NK-92 treated with Interleukin-12 subunit alpha and Interleukin-12 subunit beta, amount 100 ng/mL, for 24 hours (cell line): ENCODE results near the gene PTH2.
"Not testable (repeated sequence)": the region's sequence is repeated elsewhere in the genome, so short reads cannot be mapped to it uniquely, and the experiment has no call there.

ENCODE experiments used
- DNase-seq: peaks from one replicate; lab custom pipeline; 2025; lab: John Stamatoyannopoulos, UW

PTH2 gene, protein sequence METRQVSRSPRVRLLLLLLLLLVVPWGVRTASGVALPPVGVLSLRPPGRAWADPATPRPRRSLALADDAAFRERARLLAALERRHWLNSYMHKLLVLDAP

DNA sequence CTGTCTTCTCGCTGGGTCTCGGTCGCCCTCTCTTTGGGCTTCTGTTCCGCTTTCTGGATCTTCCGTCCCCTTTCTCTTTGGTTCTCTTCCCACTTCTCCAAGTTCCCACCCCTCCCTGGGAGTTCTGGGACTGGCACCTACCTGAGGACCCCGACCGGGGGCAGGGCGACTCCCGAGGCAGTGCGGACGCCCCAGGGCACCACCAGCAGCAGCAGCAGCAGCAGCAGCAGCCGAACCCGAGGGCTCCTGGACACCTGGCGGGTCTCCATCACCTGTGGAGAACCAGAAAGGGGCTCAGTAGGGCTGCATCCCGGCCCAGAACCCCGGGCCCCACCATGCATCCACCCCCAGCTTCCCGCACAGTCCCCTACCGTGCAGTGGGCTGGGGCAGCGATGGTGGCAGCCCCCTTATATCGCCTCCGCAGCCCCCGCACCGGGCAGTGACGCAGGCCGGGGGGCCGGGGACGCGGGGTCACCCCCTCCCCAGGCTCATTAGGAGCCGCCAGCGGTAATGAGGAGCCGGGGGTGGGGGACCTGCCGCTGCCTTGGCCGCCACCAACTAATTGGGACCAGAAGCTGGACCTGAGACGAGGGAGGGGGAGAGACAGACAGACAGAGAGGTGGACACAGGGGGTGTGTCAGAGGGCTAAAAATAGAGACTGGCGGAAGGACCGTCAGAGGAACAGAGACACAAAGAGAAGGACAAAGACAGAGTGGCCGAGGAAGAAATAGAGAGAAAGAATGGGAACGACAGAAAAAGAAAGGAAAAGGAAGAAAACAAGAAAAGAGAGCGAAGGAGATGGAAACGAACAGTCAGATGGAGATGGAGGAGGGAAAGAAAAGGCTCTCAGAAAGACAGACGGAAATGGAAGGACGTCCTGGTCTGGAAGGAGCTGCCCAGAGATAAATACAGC is at the start of gene PTH2:
PTH2 (minus strand) TSS at position 371 of the 914 bp plus-strand sequence; CDS start at position 269, 102 bp downstream.
- no peak for DNase-seq

DNA sequence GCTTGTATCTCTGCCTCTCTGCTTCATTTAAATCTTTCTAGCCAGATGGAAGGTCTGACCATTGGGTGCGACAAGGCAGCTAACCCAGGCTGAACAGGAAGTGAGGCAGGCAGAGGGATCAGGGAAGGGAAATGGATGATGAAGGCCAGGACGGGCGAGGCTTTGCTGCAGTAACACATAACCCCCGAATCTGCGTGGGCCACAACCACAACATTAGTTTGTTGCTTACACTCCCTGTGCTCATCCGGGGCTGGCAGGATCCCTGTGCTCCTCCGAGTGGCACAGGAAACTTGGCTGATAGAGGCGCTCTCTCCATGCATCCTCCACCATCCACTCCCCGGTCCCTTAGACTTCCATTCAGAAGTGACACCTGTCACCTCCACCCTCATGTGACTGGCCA is 49.7 kb upstream of the PTH2 start:
- no peak for DNase-seq

DNA sequence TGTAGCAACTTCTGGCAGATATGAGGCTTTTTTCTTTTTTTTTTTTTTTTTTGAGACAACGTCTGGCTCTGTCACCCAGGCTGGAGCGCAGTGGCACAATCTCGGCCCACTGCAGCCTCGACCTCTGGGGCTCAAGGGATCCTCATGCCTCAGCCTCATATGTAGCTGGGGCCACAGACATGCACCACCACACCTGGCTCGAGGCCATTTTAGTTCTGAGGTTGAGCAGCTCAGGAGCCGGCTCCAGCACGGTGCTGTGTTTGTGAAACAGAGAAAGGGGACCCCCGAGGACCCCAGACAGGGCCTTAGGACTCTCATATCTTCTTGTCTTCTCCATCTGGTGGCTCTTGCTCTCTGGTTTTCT is 47.4 kb upstream of the PTH2 start:
- DNase-seq: no peak

DNA sequence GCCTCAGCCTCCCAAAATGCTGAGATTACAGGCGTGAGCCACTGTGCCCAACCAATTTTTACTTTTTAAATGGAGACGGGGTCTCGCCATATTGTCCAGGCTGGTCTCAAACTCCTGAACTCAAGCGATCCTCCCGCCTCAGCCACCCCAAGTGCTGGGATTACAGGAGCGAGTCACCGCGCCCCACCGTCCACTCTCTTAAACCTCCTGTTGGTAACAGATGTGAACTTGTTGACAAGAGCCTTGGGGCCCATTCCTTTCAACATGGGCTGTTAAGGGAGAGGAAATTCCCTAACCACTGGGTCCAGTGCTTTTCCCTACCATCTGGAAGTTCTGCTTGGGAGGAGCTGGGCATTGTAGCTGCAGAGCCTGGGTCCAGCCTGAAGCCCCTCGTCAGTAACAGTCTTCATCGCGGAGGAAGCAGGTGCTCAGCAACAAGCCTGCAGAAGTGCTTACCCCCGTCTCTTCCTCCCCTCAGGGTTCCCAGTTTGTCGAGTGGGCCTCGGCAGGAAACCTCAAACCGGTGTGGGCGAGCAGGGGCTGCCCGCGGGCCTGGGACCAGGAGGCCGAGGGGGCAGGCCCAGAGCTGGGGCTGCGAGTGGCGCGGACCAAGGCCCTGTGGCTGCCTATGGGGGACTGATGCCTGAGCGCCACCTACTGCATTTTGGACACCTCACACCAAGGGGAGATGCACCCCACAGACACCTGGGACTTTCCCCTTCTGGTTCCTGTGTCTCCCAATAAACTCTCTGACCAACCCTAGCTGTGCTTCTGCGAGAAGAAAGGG is 46.8 kb upstream of the PTH2 start:
- peak; percentile 97 for DNase-seq

DNA sequence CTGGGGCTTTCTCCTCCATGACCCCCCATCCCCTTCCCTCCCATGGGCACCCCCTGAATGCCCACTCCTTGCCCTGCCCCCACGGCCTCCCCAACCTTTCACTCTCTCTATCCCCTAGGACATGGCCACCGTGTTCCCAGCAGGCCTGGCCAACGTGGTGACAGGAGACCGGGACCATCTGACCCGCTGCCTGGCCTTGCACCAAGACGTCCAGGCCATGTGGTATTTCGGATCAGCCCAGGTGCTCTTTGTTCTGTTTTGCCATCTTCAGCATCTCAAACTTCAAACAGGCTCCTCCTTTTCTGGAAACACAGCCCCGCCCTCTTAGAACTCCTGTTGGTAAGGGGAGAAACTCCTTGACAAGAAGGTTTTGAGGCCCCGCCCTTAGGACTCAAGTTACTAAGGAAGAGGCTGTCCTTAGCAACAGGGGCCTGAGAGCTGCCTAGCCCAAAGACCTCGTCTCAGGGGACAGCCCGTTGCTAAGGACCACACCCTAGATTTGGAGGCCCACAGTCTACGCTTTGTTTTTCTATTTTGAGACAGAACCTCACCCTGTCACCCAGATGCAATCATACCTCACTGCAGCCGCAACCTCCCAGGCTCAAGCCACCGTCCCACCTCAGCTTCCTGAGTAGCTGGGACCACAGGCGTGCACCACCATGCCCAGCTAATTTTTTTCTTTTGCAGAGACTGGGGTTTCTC is 45.7 kb upstream of the PTH2 start:
- DNase-seq: peak; percentile 95

DNA sequence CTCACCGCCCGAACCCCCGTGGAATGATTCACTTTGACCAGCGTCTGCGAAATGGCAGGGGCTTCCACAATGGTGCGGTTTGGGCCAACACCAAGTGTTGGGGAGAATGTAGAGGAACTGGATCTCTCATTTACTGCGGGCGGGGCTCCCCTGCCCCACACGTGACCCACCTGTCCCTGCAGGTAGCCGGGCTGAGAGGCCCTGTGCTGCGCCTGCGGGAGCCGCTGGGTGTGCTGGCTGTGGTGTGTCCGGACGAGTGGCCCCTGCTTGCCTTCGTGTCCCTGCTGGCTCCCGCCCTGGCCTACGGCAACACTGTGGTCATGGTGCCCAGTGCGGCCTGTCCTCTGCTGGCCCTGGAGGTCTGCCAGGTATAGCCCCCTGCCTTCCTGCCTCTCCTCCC is 45.0 kb upstream of the PTH2 start:
- DNase-seq: no peak

DNA sequence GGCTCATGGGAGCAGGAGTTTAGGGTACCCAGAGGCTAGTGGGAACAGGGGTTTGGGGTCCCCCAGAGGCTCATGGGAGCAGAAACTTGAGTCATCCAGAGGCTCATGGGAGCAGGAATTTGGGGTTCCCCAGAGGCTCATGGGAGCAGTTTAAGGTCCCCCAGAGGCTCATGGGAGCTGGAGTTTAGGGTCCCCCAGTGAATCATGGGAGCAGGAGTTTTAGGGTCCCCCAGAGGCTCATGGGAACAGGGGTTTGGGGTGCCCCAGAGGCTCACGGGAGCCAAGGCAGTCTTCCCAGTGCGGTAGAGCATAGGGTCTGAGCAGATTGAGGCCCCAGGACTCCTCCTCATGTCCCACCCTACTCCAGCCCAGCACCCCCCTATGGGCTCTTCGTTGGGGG is 42.1 kb upstream of the PTH2 start:
- DNase-seq: no peak

DNA sequence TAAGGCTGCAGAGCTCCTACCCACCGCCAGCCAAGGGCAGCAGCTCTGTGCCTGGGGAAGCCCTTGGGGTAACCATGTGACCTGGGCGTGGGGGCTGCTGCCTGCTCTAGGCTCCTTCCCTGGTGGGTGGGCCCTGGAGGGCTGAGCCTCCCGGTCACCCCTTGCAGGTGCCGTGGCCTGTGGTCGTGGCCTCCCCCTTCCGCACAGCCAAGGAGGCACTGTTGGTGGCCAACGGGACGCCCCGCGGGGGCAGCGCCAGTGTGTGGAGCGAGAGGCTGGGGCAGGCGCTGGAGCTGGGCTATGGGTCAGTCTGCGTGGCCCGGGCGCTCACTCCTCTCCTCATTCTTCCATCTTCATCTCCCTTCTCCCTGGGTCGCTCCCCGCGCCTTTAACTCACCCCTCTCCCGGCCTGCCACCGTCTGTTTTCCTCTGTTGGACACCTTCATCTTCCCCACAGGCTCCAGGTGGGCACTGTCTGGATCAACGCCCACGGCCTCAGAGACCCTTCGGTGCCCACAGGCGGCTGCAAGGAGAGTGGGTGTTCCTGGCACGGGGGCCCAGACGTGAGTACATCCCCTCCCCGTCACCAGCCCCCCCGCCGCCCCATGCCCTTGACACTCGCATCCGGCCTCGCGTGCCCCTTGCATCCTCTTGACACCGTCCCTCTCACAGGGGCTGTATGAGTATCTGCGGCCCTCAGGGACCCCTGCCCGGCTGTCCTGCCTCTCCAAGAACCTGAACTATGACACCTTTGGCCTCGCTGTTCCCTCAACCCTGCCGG is 40.9 kb upstream of the PTH2 start:
- DNase-seq: no peak

DNA sequence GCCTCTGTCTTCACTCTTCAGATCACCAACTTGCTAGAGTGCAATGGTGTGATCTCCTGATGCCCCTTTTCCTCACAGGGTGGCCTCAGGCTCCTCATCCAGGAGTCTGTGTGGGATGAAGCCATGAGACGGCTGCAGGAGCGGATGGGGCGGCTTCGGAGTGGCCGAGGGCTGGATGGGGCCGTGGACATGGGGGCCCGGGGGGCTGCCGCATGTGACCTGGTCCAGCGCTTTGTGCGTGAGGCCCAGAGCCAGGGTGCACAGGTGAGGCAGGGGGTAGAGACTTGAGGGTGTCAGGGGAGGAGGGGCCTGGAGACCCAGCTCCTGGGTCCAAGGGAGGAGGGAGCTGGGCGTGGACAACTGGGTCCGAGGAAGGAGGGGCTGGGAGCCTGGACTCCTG is 39.3 kb upstream of the PTH2 start:
- no peak for DNase-seq

DNA sequence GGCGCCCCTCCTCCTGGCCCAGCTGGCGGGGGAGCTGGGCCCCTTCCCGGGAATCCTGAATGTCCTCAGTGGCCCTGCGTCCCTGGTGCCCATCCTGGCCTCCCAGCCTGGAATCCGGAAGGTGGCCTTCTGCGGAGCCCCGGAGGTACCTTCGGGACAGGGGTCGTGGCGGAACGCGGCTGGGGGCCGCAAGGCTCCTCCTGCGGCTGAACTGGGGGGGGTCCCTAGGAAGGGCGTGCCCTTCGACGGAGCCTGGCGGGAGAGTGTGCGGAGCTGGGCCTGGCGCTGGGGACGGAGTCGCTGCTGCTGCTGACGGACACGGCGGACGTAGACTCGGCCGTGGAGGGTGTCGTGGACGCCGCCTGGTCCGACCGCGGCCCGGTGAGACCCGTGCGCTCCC is 38.4 kb upstream of the PTH2 start:
- DNase-seq: no peak

DNA sequence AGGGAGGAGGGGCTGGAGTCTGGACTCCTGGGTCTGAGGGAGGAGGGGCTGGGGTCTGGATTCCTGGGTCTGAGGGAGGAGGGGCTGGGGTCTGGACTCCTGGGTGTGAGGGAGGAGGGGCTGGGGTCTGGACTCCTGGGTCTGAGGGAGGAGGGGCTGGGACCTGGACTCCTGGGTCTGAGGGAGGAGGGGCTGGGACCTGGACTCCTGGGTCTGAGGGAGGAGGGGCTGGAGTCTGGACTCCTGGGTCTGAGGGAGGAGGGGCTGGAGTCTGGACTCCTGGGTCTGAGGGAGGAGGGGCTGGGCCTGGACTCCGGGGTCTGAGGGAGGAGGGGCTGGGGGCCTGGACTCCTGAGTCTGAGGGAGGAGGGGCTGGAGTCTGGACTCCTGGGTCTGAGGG is 37.9 kb upstream of the PTH2 start:
- DNase-seq: not testable (repeated sequence)

DNA sequence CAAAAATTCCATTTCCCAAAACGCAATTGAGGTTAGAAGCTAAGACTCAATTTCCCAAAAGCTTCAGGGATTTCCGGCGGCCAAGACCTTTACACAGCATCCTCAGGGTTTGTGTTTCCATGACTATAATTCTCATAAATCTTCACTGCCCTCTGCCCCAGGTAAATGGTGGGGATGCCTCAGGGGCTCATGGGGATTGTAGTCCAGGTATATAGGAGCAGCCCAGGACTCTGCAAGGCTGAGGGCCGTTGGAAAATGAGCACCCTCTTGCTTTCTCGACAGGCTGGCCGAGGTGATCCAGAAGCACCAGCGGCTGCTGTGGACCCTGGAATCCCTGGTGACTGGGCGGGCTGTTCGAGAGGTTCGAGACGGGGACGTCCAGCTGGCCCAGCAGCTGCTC is 36.1 kb upstream of the PTH2 start:
- no peak for DNase-seq

DNA sequence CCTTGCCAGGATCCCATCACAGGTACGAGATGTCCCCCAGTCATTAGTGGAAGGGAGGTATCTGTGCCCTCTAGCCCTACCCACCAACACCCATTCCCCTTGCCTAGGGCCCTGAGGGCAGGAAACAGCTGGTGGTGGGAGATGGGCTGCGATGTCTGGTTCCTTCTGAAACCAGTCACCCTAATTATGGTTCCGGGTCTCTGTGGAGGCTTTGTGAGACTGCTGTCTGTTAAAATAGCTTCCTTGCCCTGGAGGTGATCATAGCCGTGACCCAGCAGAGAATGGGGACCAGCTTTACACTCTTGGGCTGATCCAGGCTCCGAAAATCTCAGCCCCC is 35.3 kb upstream of the PTH2 start:
- DNase-seq: no peak

DNA sequence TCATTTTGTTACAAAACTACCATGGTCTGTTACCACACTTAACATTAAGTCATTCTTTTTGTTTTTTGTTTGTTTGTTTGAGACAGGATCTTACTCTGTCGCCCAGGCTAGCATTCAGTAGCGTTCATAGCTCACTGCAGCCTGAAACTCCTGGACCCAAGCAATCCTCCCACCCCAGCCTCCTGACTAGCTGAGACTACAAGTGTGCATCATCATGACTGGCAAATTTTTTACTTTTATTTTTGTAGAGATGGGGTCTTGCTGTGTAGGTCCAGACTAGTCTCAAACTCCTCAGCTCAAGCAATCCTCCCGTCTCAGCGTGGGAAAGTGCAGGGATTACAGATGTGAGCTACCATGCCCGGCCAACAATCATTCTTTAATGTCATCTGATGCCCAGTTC is 33.1 kb upstream of the PTH2 start:
- no peak for DNase-seq

DNA sequence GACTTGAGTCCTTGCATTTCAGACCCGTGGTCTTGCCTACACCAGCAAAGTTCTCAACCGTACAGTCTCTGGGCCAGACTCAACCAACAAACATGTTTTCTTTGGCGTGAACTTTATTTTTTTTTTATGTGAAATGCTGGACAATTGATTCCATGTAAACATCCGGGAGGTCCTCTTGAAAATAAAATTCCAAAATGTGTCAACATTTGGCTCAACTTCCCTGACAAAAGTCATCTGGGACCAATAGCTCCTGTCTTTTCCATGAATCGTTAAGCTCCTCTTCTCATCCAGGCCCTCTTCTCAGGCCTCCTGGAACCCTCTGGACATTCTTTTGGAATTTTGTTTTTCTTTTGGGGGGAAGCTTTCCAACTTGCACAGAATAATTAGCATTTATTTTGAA is 32.5 kb upstream of the PTH2 start:
- no peak for DNase-seq

DNA sequence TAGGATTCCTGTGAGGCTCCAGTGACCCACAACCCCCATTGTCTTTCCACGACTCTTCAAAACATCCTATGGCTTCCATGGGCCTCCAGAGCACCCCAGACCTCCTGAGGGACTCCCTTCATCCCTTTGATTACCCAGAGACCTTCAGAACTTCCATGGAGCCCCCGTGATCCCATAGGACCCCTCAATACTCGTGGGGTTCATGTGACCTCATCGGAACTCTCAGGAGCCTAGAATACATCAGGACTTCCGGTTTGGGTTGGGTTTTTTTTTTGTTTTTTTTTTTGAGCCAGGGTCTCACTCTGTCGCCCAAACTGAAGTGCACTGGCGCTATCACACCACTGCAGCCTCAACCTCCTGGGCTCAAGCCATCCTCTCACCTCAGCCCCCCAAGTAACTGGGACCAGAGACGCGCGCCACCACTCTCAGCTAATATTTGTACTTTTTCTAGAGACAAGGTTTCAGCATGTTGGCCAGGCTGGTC is 30.6 kb upstream of the PTH2 start:
- peak; percentile 19 for DNase-seq

DNA sequence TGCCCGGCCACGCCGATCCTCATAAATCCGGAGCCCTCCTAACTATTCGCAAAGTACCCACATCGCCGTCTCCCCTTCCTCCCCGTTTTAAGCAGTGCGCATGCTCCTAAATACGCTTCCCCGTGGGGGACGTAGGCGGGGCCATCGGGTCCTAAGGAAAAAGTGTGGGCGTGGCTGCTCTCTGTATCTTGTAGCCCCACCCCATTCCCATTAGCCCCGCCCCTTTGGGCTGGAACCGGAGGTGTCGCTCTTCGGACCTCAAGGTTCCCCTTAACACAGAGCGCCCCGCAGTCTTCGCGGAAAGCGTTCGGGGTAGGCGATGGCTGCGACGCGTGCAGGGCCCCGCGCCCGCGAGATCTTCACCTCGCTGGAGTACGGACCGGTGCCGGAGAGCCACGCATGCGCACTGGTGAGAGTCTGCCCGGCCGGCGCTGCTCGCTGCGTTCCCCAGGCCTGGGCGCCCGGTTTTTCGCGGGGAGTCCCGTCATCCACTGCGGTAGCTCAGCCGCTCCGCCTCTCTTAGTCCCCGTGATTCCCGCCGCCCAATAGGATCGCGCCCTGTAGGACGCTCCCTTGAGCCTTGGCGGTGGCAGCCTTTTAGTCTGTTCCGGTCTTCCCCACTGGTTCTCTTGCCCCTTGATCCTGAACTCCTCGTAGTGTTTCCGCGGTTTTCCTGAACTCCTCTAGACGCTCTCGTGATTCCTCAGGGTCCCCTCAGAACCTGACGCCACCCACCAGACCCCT is 29.9 kb upstream of the PTH2 start, which contains the start of gene ALDH16A1:
ALDH16A1 (plus strand) TSS at position 213 of the 744 bp plus-strand sequence; CDS start at position 320, 107 bp downstream.
- DNase-seq: peak; percentile 98

DNA sequence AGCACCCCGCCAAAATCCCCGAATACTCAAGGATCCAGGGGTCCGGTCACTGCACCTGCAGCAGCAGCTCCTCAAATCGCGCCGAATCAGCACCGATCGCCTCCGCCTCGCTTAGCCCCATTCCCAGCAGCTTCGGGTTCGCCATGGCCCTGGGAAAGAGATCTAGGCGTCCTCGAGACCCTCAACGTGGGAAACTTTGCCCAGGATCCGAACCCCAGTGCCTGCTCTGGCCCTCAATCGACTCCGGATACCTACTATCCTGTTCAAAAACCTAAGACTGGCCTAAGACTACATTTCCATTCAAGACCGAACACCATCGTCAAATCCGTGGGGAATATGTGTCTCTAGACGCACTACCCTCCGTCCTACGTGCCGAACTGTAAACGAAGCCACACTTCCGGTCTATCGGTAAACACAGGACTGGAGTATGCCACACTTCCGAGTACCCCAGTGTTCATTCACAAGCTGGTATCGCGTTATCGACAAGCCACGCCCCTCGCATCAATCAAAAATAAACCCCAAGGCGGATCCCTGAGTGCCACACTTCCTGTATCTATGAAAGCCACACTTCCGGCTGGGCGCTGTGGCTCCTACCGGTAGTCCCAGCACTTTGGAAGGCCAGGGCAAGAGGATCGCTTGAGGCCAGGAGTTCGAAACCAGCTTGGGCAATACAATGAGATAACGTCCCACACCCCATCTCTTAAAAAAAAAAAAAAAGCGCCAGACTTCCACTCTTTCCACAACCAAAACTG is 28.4 kb upstream of the PTH2 start, which contains the start of gene PIH1D1:
PIH1D1 (minus strand) TSS at position 385 of the 752 bp plus-strand sequence; CDS start at position 145, 240 bp downstream.
- DNase-seq: peak; percentile 94

DNA sequence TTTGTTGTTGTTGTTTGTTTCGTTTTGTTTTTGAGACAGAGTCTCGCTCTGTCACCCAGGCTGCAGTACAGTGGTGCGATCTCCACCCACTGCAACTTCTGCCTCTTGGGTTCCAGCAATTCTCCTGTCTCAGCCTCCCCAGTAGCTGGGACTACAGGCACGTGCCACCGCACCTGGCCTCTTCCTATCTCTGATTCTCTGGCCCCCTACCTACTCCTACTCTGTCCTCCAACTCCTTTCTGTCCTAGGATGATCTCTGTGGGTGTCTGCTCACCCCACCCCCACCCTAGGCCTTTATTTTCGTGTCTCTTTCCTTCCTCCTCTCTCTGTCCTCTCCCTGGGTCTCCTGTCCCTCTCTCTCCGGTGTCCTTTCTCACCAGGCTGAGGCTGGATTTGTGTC is 27.2 kb upstream of the PTH2 start:
- DNase-seq: no peak

DNA sequence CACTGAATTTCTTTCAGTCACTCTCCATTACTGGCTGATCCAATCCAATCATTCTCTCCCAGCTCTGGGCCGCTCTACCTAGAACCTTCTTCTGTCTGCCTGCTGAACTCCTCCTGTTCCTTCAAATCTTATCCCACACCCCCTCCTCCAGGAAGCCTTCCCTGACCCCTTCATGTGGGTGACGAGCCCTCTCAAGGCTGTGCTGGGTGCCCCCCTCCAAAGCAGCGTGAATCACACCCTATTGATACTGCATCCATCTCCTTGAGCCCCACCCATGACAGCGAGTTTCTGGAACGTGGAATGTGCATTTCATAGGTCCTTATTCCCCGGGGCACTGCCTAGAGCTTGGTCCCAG is 25.2 kb upstream of the PTH2 start:
- no peak for DNase-seq
